Measurements from ENCODE around the gene KCTD4.

Gene KCTD4

DNA sequence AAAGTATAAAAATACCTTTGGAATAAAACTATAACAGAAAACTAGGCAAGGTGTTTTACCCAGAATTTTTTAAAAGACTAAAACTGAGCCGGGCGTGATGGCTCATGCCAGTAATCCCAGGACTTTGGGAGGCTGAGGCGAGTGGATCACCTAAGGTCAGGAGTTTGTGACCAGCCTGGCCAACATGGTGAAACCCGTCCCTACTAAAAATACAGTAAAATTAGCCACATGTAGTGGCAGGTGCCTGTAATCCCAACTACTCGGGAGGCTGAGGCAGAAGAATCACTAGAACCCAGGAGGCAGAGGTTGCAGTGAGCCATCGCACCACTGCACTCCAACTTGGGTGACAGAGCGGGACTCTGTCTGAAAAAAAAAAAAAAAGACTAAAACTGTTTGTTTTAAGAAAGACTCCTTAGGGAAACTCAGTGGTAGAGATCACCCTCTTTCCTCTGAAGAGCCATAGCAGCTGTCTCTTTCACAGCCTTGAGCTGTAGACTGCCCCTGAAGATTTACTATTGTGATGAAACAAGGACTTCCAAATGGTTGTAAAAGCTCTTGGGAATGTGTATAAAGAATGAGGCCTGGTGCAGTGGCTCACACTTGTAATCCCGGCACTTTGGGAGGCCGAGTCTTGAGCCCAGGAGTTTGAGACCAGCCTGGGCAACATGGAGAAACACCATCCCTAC lies 14.7 kb upstream of the KCTD4 start:
- peaks cover 31% of the 10 kb centered on the region for H3K4me1 Mint-ChIP-seq
- peaks cover 2% of the 10 kb centered on the region for H3K27me3 Mint-ChIP-seq (ENCODE audit: low read depth, poor library complexity)
- TF ChIP-seq, protein P1, sequence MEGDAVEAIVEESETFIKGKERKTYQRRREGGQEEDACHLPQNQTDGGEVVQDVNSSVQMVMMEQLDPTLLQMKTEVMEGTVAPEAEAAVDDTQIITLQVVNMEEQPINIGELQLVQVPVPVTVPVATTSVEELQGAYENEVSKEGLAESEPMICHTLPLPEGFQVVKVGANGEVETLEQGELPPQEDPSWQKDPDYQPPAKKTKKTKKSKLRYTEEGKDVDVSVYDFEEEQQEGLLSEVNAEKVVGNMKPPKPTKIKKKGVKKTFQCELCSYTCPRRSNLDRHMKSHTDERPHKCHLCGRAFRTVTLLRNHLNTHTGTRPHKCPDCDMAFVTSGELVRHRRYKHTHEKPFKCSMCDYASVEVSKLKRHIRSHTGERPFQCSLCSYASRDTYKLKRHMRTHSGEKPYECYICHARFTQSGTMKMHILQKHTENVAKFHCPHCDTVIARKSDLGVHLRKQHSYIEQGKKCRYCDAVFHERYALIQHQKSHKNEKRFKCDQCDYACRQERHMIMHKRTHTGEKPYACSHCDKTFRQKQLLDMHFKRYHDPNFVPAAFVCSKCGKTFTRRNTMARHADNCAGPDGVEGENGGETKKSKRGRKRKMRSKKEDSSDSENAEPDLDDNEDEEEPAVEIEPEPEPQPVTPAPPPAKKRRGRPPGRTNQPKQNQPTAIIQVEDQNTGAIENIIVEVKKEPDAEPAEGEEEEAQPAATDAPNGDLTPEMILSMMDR (IDR thresholded peaks at IDR 0.05) = no peak
- H3K9me3 Mint-ChIP-seq = no peaks in the 10 kb centered on the region
- H3K36me3 Mint-ChIP-seq (ENCODE audit: low read depth) = peaks cover 38% of the 10 kb centered on the region
- H3K27ac Mint-ChIP-seq = peak overlapping the region; percentile 92
- H3K4me3 Mint-ChIP-seq = peak overlapping the region; percentile 31
- no peak for DNase-seq

DNA sequence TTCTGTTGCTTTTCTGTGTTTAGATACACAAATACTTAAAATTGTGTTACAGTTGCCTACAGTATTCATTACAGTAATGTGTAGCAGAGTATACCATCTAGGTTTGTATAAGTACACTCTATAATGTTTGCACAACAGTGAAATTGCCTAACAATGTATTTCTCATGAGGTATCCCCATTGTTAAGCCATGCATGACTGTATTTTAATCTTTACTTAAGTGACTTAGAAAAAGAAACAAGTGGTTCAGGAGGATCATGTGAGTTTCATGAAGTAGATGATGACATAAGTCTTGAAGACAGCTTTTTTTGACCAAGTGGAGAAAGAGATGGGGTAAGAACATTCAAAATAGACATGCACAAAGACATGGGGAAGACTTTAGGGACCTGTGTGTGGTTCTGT lies 8.4 kb upstream of the KCTD4 start:
- TF ChIP-seq, protein P1 (IDR thresholded peaks at IDR 0.05) = no peak
- H3K36me3 Mint-ChIP-seq (ENCODE audit: low read depth) = peaks cover 42% of the 10 kb centered on the region
- no peaks in the 10 kb centered on the region for H3K27me3 Mint-ChIP-seq (ENCODE audit: low read depth, poor library complexity)
- no peak for DNase-seq
- H3K4me1 Mint-ChIP-seq = no peaks in the 10 kb centered on the region
- H3K4me3 Mint-ChIP-seq = no peak overlapping the region
- H3K27ac Mint-ChIP-seq = peak overlapping the region; percentile 7
- H3K9me3 Mint-ChIP-seq = no peaks in the 10 kb centered on the region

DNA sequence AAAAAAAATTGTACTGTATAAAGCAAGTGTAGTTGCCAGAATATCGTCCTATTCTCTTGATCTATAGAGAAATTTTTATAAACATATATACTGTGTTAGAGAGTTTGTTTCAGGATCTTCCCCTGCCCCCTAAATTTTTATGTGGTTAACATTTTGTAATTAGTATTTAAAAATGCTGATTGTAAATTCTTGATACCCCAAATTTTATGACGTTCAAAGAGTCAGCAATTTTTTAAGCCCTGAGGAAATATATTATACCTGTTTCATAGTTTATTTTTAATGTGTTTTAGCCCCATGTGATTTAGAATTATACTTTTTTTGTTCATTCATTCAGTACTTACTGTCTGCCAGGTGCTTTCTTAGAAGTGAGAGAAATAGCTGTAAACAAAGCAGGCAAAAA lies 7.3 kb upstream of the KCTD4 start:
- TF ChIP-seq, protein P1 (IDR thresholded peaks at IDR 0.05) = no peak
- no peak for DNase-seq
- Mint-ChIP-seq H3K36me3 (ENCODE audit: low read depth) (peaks cover 41% of the 10 kb centered on the region), H3K4me1 (no peaks in the 10 kb centered on the region), H3K4me3 (no peak overlapping the region), H3K9me3 (no peaks in the 10 kb centered on the region), H3K27me3 (ENCODE audit: low read depth, poor library complexity) (no peaks in the 10 kb centered on the region), H3K27ac (no peak overlapping the region)

DNA sequence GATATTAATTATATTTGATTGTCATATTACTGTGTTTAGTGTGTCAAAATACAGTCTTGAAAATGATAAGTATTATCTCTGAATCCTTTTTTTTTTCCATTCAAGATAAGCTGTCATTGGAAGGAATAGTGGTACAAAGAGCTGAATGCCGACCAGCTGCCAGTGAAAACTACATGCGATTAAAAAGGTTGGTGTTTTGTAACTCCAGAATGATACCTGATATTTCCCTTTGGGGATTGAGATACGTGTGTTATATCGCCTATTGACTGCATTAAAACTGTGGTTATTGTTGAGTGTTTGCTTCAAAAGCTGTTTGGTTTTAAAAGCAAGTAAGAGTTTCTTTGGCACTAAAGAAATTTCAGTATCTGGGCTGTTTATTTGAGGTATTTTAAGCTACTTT lies 6.5 kb upstream of the KCTD4 start:
- no peaks in the 10 kb centered on the region for H3K27me3 Mint-ChIP-seq (ENCODE audit: low read depth, poor library complexity)
- peaks cover 42% of the 10 kb centered on the region for H3K36me3 Mint-ChIP-seq (ENCODE audit: low read depth)
- no peaks in the 10 kb centered on the region for H3K4me1 Mint-ChIP-seq
- no peak for DNase-seq
- no peak overlapping the region for H3K4me3 Mint-ChIP-seq
- no peaks in the 10 kb centered on the region for H3K9me3 Mint-ChIP-seq
- no peak overlapping the region for H3K27ac Mint-ChIP-seq
- TF ChIP-seq, protein P1 (IDR thresholded peaks at IDR 0.05) = no peak

DNA sequence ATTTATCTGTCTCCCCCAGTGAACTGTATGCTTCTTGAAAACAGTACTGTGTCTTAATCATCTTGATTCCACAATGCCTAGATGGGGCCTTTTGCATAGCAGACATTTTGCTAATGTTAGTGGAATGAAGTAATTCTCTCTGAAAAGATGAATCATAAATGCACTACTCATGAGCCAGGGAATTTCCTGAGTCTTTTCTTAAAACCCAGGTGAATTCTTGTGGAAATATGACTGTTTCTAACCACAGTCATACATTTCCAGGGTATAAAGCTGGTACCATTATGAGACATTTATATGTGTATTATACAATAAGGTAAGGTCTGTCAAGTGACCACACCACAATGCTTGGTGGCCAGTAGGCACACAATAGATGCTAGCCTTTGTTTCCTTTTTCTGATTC lies 5.5 kb upstream of the KCTD4 start:
- Mint-ChIP-seq H3K27me3 (ENCODE audit: low read depth, poor library complexity) (no peaks in the 10 kb centered on the region), H3K36me3 (ENCODE audit: low read depth) (peaks cover 47% of the 10 kb centered on the region), H3K4me3 (no peak overlapping the region), H3K27ac (no peak overlapping the region), H3K9me3 (no peaks in the 10 kb centered on the region), H3K4me1 (no peaks in the 10 kb centered on the region)
- DNase-seq = no peak
- TF ChIP-seq, protein P1 (IDR thresholded peaks at IDR 0.05) = no peak

DNA sequence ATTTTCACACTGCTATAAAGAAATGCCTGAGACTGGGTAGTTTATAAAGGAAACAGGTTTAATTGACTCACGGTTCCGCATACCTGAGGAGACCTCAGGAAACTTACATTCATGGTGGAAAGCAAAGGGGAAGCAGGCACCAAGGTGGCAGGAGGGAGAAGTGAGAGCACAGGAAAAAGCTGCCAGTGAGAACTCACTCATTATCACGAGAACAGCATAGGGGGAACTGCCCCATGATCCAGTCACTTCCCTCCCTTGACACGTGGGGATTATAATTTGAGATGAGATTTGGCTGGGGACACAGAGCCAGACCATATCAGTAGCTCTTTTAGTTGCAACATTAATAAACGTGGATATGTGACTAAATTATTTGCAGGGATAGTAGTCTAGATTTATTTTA lies 4.3 kb upstream of the KCTD4 start:
- Mint-ChIP-seq H3K27me3 (ENCODE audit: low read depth, poor library complexity) (no peaks in the 10 kb centered on the region), H3K36me3 (ENCODE audit: low read depth) (peaks cover 43% of the 10 kb centered on the region), H3K4me1 (no peaks in the 10 kb centered on the region), H3K27ac (peak overlapping the region; percentile 82), H3K4me3 (no peak overlapping the region), H3K9me3 (no peaks in the 10 kb centered on the region)
- no peak for DNase-seq
- TF ChIP-seq, protein P1 (IDR thresholded peaks at IDR 0.05) = no peak

Measured in nephron progenitor cell (in vitro differentiated cells).